HEK293T (cell line): ENCODE data around the gene BPI.
A peak's percentile ranks its signal among the peaks of the same experiment; 100 is the strongest.

Experiments
- CTCF ChIA-PET: fragments of 350-600 bp; formaldehyde crosslinking; extraction: SDS; loops from one replicate; lab custom pipeline; 2021; ENCODE audit warnings: antibody characterized with exemption, inconsistent platforms; lab: Yijun Ruan, JAX
- POLR2A ChIA-PET: fragments of 350-600 bp; formaldehyde crosslinking; extraction: SDS; loops from one replicate; lab custom pipeline; 2020; ENCODE audit warnings: antibody characterized with exemption, inconsistent platforms; lab: Yijun Ruan, JAX
- DNase-seq: peaks from one replicate; pipeline ENCODE4 v3.0.0; 2012; ENCODE audit warnings: mixed read lengths; ENCODE audit errors: extremely low spot score
- ARNT ChIP-seq: fragments of 450-650 bp; IDR thresholded peaks from 2 replicates; pipeline ENCODE4 v1.6.1; 2017; ENCODE audit warnings: mild to moderate bottlenecking
- BHLHE40 ChIP-seq: fragments of 450-650 bp; IDR thresholded peaks from 2 replicates; pipeline ENCODE4 v1.6.1; 2016; ENCODE audit warnings: mild to moderate bottlenecking, moderate library complexity, borderline replicate concordance
- CTBP1 ChIP-seq: fragments of 450-650 bp; IDR thresholded peaks from 2 replicates; pipeline ENCODE4 v1.6.1; 2016; ENCODE audit warnings: borderline replicate concordance
- ELF4 ChIP-seq: fragments of 450-650 bp; IDR thresholded peaks from 2 replicates; pipeline ENCODE4 v1.6.1; 2017; ENCODE audit warnings: antibody characterized with exemption
- FOXA1 ChIP-seq: fragments of 450-650 bp; IDR thresholded peaks from 2 replicates; pipeline ENCODE4 v1.6.1; 2016; ENCODE audit warnings: mild to moderate bottlenecking
- FOXK2 ChIP-seq: fragments of 450-650 bp; IDR thresholded peaks from 2 replicates; pipeline ENCODE4 v1.6.1; 2016; ENCODE audit warnings: mild to moderate bottlenecking
- FOXM1 ChIP-seq: fragments of 450-650 bp; IDR thresholded peaks from 2 replicates; pipeline ENCODE4 v1.6.1; 2017; ENCODE audit warnings: mild to moderate bottlenecking, borderline replicate concordance
- HDGF ChIP-seq: fragments of 450-650 bp; IDR thresholded peaks from 2 replicates; pipeline ENCODE4 v1.6.1; 2017; ENCODE audit warnings: antibody characterized with exemption, borderline replicate concordance
- L3MBTL2 ChIP-seq: fragments of 450-650 bp; conservative IDR thresholded peaks from 2 replicates; pipeline ENCODE4 v1.6.1; 2016; ENCODE audit warnings: mild to moderate bottlenecking
- LEF1 ChIP-seq: fragments of 450-650 bp; IDR thresholded peaks from 2 replicates; pipeline ENCODE4 v1.6.1; 2017; ENCODE audit warnings: mild to moderate bottlenecking, borderline replicate concordance
- NFRKB ChIP-seq: fragments of 450-650 bp; IDR thresholded peaks from 2 replicates; pipeline ENCODE4 v1.6.1; 2016; ENCODE audit warnings: mild to moderate bottlenecking, moderate library complexity
- PKNOX1 ChIP-seq: fragments of 450-650 bp; IDR thresholded peaks from 2 replicates; pipeline ENCODE4 v1.6.1; 2016
- SP1 ChIP-seq: fragments of 450-650 bp; IDR thresholded peaks from 2 replicates; pipeline ENCODE4 v1.6.1; 2017
- SUZ12 ChIP-seq: fragments of 450-650 bp; IDR thresholded peaks from 2 replicates; pipeline ENCODE4 v1.6.1; 2016; ENCODE audit warnings: mild to moderate bottlenecking
- TARDBP ChIP-seq: fragments of 450-650 bp; IDR thresholded peaks from 2 replicates; pipeline ENCODE4 v1.6.1; 2016
- ZNF384 ChIP-seq: fragments of 450-650 bp; IDR thresholded peaks from 2 replicates; pipeline ENCODE4 v1.6.1; 2016

BPI gene

GRCh38 chr20:38286586-38287531 is 17.1 kb upstream of the BPI start:
- ChIA-PET CTCF (no interaction called here), POLR2A (no interaction called here)
- TF ChIP-seq HDGF = no peak
- no peak for TF ChIP-seq ARNT
- TF ChIP-seq FOXM1 = no peak
- TF ChIP-seq ELF4 = no peak
- TF ChIP-seq ZNF384 = no peak
- no peak for TF ChIP-seq SUZ12
- no peak for TF ChIP-seq PKNOX1
- no peak for TF ChIP-seq TARDBP
- TF ChIP-seq BHLHE40 = no peak
- no peak for TF ChIP-seq FOXK2
- TF ChIP-seq NFRKB = no peak
- no peak for TF ChIP-seq CTBP1
- TF ChIP-seq L3MBTL2 = no peak
- no peak for DNase-seq

DNA sequence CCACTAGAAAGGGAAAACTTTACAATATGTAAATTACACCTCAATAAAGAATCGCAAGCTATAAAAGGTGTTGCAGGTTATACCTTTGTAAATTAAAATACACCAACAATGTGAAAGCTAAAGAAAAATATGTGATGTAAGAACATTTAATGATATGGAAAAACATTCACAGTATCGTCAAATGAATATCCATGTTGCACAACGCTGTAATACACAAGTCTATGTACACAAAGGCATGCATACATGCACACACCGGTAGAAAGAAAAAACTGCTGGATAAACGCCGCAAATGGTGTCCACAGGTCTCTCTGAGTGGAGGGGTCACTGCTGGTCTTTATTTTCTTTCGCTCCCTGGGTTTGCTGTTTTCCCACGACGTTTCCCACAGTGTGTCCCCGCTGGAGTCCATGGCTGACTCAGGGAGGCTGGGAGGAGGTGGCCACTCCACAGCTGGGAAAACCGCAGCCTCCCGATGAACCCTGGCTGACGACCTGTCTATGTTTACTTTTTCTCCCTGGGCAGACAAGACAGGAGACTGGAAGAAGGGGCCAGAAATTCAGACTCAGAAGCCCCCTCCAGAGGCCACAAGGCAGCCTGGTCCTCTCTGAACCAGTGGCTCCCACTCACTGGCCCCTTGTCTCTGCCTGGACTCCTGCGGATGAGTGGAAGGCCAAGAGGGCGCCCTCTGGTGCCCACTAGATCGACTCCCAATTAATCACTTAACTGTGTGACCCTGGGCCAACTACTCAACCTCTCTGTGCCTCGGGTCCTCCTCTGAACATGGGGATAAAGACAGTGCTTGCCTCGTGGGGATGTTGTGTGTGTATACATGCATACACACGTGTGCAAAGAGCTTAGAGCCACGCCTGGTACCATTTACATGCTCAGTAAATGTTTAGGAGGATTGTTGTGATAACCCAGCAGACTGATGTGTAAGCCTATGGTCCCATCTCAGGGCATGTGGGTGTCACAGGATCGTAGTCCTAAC is 12.8 kb upstream of the BPI start:
- no peak for TF ChIP-seq LEF1
- TF ChIP-seq CTBP1 = no peak
- no peak for TF ChIP-seq ARNT
- DNase-seq = peak; percentile 60
- CTCF ChIA-PET = interaction anchor here (0.7 kb wide), 1 partner anchor 31 kb away, joined by 3 read pairs; no protein-coding TSS in a partner anchor
- POLR2A ChIA-PET = no interaction called here

GRCh38 chr20:38291966-38292365 is 12.0 kb upstream of the BPI start:
- ChIA-PET CTCF (no interaction called here), POLR2A (no interaction called here)
- no peak for TF ChIP-seq BHLHE40
- TF ChIP-seq NFRKB = no peak
- no peak for TF ChIP-seq FOXA1
- no peak for TF ChIP-seq SUZ12
- no peak for TF ChIP-seq PKNOX1
- no peak for TF ChIP-seq LEF1
- no peak for TF ChIP-seq ZNF384
- no peak for TF ChIP-seq CTBP1
- TF ChIP-seq TARDBP = no peak
- TF ChIP-seq FOXK2 = no peak
- TF ChIP-seq L3MBTL2 = no peak
- no peak for DNase-seq

DNA sequence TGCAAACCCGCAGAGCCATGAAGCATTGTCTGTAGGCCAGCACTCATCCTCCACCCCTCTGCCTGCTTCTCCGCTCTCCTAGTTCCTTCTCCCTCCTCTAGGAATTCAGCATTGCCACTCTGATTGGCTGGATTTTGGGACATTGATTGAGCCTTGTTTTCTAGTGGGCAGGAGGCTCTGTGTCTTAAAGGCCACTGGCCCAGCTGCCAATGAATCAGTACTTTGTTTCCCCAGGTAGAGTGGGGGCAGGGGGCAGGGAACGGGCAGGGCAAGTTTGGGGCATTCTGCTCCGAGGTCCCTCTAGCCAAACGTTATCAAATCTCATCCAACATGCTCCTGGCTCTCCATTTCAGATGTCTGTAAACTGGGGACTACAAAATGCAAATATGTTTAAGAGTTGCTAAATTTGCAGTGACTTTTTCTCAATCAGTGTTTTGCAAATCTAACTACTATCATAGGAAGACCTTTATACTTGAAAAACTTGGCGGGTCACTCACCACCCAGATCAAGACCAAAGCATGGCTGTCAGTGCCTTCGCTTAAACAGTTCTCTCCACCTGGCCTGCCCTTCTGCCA is 10.4 kb upstream of the BPI start:
- ChIA-PET CTCF (no interaction called here), POLR2A (no interaction called here)
- DNase-seq = no peak
- TF ChIP-seq SP1 = no peak
- TF ChIP-seq SUZ12 = no peak
- TF ChIP-seq FOXK2 = no peak
- TF ChIP-seq HDGF = no peak
- no peak for TF ChIP-seq ZNF384
- no peak for TF ChIP-seq ARNT
- no peak for TF ChIP-seq L3MBTL2

DNA sequence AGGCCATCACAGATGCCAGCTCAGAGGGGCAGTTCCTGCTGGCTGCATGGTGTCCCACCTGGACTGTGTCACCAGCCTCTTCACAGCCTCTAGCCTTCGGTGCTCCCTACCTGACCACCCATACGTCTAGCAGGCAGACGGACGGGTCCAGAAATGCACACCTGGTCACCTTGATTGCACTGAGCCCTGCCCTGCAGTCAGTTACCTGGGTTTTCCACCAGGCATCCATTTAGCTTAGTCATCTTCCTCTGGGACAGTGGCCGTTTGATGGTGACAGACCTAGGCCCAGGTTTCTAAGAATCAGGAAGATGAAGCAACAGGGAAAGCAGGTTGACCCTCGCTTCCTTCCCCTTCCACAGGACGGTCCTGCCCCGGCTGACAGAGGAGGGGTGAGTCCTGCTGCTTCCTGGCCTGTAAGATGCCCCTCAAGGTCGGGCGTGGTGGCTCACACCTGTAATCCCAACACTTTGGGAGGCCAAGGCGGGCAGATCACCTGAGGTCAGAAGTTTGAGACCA is 9.8 kb upstream of the BPI start:
- POLR2A ChIA-PET = no interaction called here
- CTCF ChIA-PET = interaction anchor here (1.0 kb wide), 1 partner anchor 69 kb away, joined by 3 read pairs; no protein-coding TSS in a partner anchor
- TF ChIP-seq FOXA1 (no peak), ZNF384 (no peak), BHLHE40 (no peak), HDGF (no peak), L3MBTL2 (no peak), SUZ12 (no peak)
- no peak for DNase-seq

- ChIA-PET CTCF (no interaction called here), POLR2A (no interaction called here)
- DNase-seq = no peak
- TF ChIP-seq SP1 (no peak), FOXA1 (no peak), HDGF (no peak), FOXM1 (no peak), BHLHE40 (no peak), ZNF384 (no peak), ARNT (no peak), FOXK2 (no peak)
Measured at GRCh38 chr20:38295811-38296210, 8.1 kb upstream of the BPI start.
